Muscle of leg (tissue), 11 donors: ENCODE results near the gene TBC1D1. TPM values are rescaled to one million over a fixed set of nuclear protein-coding genes. Genes with fewer than 3 reads are reported as not detected.

Source experiments
- DNase-seq: peaks from one replicate; pipeline ENCODE4 v3.0.0; 2013
- H3K27ac ChIP-seq: one replicate; pipeline ENCODE4 v1.5.1; 2013; ENCODE audit warnings: mild to moderate bottlenecking, low read length, control low read depth
- H3K27me3 ChIP-seq: one replicate; pipeline ENCODE4 v1.6.1; 2013; ENCODE audit warnings: low read length; ENCODE audit not compliant: control insufficient read depth, insufficient read depth
- H3K36me3 ChIP-seq: one replicate; pipeline ENCODE4 v1.6.1; 2013; ENCODE audit warnings: low read length; ENCODE audit not compliant: control insufficient read depth, insufficient read depth
- H3K4me1 ChIP-seq: one replicate; pipeline ENCODE4 v1.6.1; 2013; ENCODE audit warnings: low read length; ENCODE audit not compliant: control insufficient read depth, insufficient read depth
- H3K4me3 ChIP-seq: one replicate; pipeline ENCODE4 v1.5.1; 2013; ENCODE audit warnings: low read length, control low read depth
- H3K9me3 ChIP-seq: replicated peaks from 2 replicates; pipeline ENCODE4 v1.6.1; 2013; ENCODE audit warnings: low read depth, low read length; ENCODE audit not compliant: control insufficient read depth
- WGBS: methylation state at CpG from one replicate; pipeline ENCODE4 v1.1.5; 2013; ENCODE audit warnings: missing lambda C conversion rate; ENCODE audit not compliant: insufficient coverage; 5-methylcytosine and 5-hydroxymethylcytosine counted together
- polyA plus RNA-seq, 8 donors: library from polyadenylated mRNA; unstranded; fragments of 120-200 nt; gene quantifications; one replicate each; pipeline versions ENCODE4 v1.2.1 to v1.2.3, GENCODE V29; 2013; ENCODE audit warnings: inconsistent platforms in 1 of 8, low replicate concordance in 1 of 8; ENCODE audit not compliant: insufficient read length in 8 of 8, insufficient read depth in 1 of 8
- total RNA-seq: library from RNA; stranded (reverse); fragments of 120-200 nt; gene quantifications from one replicate; pipeline ENCODE4 v1.2.4, GENCODE V29; 2013

The TBC1D1 gene
- total and polyA plus RNA-seq, 9 donors: 38.0 to 85.3 (median 55.3) TPM

DNA sequence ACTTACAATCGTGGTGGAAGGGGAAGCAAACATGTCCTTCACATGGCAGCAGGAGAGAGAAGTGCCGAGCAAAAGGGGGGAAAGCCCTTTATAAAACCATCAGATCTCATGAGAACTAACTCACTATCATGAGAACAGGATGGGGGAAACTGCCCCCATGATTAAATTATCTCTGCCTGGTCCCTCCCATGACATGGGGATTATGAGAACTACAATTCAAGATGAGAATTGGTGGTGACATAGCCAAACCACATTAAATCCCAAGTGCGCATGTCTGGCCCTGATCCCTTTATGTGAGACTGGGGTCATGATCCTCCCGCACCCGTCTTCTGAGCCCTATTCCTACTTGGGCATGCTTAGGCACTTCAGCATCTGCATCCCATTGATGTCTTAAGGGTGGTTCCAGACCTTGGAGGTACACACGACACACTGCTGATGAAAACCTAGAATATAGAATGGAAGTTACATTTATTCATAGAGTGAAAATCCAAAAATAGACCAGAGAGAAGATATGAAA lies 185.3 kb downstream of the TBC1D1 start:
- H3K4me1 ChIP-seq: peaks cover 27% of the 10 kb centered on the region
- WGBS: no CpG with 5 or more reads among the region's 6 CpGs
- peaks cover 6% of the 10 kb centered on the region for H3K36me3 ChIP-seq
- H3K27me3 ChIP-seq: no peaks in the 10 kb centered on the region
- DNase-seq: no peak
- no peaks in the 10 kb centered on the region for H3K9me3 ChIP-seq
- H3K27ac ChIP-seq: peak overlapping the region; percentile 7
- H3K4me3 ChIP-seq: no peak overlapping the region

DNA sequence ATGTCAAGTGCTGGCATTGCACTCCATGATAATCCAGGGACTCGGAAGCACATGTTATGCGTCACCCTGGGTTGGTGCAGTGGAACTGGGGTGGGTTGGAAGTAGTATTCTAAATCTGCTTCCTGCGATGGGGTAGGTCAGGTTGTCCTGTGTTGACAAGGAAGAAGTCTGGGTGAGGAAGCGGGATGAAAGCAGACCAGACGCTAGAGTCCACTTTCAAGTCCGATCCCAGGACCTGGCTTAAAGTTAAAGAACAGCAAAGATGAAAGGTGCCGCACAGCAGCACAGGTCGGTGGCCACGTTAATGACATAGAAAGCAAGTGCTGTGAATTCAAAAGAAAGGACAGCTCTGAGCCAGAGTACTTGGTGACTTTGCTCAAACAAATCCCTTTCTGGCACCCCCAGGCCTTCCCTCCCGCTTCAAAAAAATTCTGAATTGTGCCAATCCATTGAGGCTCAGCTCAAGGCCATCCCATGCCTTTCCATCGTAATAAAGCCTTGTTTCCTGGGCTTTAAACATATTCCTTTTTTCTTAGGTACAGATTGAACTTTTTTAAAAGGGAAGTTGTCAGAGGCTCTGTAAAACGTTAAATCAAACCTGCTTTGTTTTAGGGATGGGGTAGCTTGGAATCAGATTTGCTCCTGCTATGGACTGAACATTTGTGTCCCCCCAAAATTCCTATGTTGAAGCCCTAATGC lies 187.1 kb downstream of the TBC1D1 start:
- no peak for DNase-seq
- Histone ChIP-seq H3K27ac (peak overlapping the region; percentile 74), H3K36me3 (peaks cover 6% of the 10 kb centered on the region), H3K9me3 (no peaks in the 10 kb centered on the region), H3K4me1 (peaks cover 28% of the 10 kb centered on the region), H3K27me3 (no peaks in the 10 kb centered on the region), H3K4me3 (no peak overlapping the region)
- WGBS: 84% methylated on average over 10 of the region's 12 CpGs

DNA sequence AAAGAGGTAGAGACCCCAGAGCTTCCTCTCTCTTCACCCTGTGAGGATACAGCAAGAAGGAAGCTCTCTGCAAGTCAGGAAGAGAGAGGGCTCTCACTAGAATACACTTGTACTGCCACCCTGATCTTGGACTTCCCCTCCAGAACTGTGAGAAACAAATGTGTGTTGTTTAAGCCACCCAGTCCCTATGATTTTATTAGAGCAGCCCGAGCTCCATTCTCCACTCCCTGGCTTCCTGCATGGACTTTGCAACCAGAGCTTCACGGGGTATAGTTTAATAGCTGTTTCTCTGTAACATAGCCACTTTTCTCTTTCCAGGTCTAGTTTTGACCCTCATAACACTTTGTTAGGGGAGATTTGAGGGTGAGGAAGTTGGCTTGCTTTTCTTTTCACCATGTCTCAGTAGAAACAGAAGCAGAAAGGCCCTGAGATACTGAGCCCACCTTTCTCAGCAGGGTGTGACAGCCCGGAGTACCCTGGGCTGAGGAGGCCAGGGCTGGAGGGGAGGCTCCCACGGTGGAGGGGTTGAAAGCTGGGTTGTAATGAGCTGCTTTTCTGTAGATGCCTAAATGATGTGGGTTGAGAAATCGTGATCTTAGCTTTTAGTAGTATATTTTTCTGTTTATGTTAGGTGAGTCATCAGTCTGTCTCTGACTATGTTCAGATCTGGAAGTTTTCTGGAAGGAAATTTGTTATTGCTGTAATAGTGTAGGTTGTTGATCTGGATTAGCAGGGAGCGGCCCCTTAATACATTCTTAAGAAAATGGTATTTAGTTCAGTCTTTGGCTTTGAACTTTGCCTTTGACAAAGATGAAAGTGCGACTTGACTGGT lies 187.9 kb downstream of the TBC1D1 start:
- 59% methylated on average over 2 of the region's 7 CpGs for WGBS
- Histone ChIP-seq H3K27me3 (no peaks in the 10 kb centered on the region), H3K36me3 (peaks cover 4% of the 10 kb centered on the region), H3K4me3 (no peak overlapping the region), H3K4me1 (peaks cover 28% of the 10 kb centered on the region), H3K27ac (peak overlapping the region; percentile 74), H3K9me3 (no peaks in the 10 kb centered on the region)
- DNase-seq: no peak

DNA sequence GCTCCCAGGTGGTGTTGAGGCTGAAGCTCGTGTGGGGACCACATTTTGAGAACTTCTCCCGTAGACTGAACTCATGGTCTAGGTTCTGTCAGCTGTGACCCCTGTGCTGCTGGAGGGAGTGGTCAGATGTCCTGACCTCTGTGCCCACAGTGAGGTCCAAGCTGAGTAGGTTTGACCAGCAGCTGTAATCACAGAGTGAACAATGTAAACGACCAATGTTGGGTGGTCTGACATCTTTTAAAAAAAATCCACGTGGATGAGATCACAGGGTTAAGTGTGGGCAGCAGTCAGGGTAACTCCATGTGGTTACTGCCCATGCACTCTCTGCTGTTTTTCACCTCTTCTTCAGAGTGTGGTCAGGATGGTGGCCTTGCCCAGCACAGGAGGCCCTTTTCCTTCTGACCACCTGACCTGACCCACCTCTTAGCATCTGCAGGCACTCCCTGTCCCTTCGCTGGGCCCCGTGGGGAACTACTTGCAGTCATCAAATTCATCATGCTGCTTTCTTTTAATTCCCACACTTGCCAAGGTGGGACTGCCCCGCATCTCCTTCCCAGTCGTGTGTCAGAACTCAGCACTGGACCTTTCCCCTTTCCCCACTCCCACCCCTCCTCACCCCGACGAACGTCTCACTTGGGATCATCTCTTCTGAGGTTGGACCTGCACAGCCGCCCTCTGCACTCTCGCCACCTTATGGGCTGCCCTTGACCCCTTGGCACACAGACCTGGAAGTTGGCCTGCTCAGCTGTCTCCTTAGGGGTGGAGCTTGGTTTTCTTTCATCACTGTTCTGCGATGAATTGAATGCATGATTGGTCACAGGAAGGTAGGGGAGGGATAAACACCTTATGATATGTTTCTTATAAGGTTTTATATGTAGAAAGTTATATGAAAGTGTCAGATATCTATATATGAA lies 189.4 kb downstream of the TBC1D1 start:
- no peaks in the 10 kb centered on the region for H3K27me3 ChIP-seq
- peaks cover 2% of the 10 kb centered on the region for H3K36me3 ChIP-seq
- H3K27ac ChIP-seq: no peak overlapping the region
- peaks cover 37% of the 10 kb centered on the region for H3K4me1 ChIP-seq
- DNase-seq: no peak
- H3K4me3 ChIP-seq: no peak overlapping the region
- H3K9me3 ChIP-seq: no peaks in the 10 kb centered on the region
- 94% methylated on average over 8 of the region's 14 CpGs for WGBS

DNA sequence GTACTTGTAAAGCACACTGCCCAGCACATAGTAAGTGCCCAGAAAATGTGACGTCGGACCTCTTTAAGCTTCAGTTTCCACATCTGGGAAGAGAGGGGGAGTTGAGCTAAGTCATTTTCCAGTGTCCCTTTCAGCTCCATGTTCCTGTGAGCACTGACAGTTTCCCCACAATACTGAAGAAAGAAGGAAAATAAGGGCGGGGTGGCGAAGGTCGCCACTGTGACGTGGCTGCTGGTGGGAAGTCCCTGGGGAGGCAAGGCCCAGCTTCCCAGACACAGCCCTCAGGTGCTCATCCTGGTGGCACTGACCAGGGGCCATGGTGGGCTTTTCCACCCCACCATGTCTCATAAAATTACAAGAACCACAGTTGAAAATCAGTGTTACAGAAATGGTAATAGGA lies 191.1 kb downstream of the TBC1D1 start:
- Histone ChIP-seq H3K27me3 (no peaks in the 10 kb centered on the region), H3K4me3 (no peak overlapping the region), H3K4me1 (peaks cover 48% of the 10 kb centered on the region), H3K27ac (peak overlapping the region; percentile 48), H3K9me3 (no peaks in the 10 kb centered on the region), H3K36me3 (peaks cover 2% of the 10 kb centered on the region)
- no CpG with 5 or more reads among the region's 6 CpGs for WGBS
- DNase-seq: no peak

DNA sequence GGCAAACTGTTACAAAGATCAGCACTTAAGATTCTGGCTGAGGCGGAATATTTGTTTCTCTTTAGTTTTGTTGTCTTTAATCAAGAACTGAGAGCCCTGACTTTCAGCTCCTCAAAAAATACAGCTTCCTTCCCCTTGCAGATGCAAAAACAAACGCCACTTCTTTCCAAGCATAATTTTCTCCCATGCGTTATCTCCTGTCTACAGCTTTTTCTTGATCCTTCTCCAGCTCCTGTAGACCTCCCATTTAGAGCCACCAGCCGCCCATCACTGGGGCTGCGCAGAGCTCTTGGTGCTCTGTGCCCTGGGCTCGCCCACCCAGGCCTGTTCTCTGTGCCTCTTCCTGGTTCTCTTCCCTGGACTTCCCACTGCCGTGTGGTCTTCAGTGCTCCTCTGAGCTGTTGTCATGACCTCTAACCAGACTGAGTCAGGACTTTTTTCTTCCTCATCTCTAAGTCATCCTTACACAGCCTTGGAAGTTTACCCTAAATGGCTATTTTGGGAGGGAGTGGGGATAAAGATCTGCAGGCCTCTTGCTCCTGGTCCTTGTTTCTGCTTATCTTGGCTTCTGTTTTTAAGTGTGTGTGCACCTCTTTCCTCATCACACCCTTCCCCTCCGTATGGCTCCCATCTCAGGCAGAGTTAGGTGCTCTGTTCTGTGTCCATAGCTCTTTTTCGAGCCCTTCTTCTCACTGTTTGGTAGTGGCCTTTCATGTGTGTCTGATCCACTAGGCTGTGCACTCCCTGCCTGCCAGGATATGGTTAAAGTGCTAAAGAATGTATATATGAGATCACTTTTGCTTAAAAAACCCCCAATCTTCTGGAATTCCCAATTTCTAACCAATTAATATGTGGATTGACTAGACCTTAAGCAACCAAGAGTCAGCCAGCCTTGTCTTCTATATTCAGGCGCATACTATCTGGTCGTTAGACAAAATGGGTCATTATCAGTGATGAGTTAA lies 191.8 kb downstream of the TBC1D1 start:
- H3K4me1 ChIP-seq: peaks cover 49% of the 10 kb centered on the region
- 78% methylated on average over 6 of the region's 11 CpGs for WGBS

DNA sequence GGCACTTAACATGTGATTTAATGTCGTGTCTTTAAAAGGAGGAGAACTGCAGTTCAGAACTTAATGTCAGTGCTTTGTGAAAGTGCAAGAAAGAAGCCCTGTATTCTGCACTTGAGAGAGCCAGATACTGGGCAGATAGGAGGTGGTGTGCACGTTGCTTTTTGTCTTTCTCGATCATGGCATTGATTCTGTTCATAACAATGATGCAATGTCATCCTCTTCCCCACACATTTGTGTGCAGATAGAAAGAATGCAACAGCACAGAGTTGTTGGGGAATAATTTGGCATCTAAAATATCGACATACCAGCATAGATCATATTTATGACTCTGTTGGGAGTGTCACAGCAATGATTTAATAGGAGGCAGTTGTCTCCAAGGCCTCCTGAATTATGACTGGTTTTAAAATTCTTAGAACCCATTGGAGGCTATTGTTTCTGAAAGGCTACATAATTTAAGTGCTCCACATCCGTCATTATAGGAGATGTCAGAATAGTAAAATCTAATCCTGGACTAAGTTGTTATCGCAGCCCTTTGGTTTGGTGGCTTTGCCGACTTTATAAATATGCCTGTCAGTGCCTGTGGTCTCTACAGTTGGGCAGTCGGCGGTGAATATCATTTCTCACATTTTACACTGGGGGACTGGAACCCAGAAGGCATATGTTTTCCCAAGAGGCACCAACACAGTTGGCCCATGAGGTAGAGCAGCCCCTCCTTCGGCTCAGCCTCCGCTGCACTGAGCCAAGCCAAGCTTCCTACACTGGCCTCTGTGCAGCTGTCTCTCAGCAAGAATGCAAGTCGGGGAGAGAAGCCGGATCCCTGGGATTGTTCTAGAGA lies 194.2 kb downstream of the TBC1D1 start:
- Histone ChIP-seq H3K4me1 (peaks cover 43% of the 10 kb centered on the region), H3K36me3 (no peaks in the 10 kb centered on the region), H3K9me3 (no peaks in the 10 kb centered on the region), H3K27me3 (no peaks in the 10 kb centered on the region), H3K27ac (peak overlapping the region; percentile 91), H3K4me3 (no peak overlapping the region)
- peak; percentile 88 for DNase-seq
- 12% methylated on average over 3 of the region's 13 CpGs for WGBS

More for the DNA sequence above, 191.8 kb downstream of the TBC1D1 start:
- no peaks in the 10 kb centered on the region for H3K36me3 ChIP-seq
- peak; percentile 68 for DNase-seq
- no peaks in the 10 kb centered on the region for H3K27me3 ChIP-seq
- no peaks in the 10 kb centered on the region for H3K9me3 ChIP-seq
- H3K27ac ChIP-seq: no peak overlapping the region
- no peak overlapping the region for H3K4me3 ChIP-seq

DNA sequence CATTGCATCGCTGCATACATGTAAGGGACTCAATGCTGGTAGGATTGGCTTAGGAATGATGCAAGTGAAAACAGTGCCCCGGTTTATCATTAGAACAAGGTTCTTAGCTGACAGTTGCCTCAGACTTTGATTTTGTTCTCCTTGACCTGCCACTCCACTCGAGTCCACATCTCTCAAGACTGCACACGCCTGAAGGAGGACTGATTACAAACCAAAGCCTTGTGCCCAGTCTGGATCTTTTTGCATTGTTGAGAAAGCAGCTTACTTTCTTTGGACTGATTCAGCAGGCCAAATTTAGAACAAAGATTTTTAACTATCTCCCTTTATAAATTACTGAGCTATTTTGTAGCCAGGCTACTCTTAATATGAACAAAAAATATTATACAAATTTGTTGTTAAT lies 194.9 kb downstream of the TBC1D1 start:
- no peak overlapping the region for H3K4me3 ChIP-seq
- H3K9me3 ChIP-seq: no peaks in the 10 kb centered on the region
- H3K27ac ChIP-seq: peak overlapping the region; percentile 91
- H3K36me3 ChIP-seq: no peaks in the 10 kb centered on the region
- 40% methylated on average over 2 of the region's 4 CpGs for WGBS
- H3K27me3 ChIP-seq: no peaks in the 10 kb centered on the region
- H3K4me1 ChIP-seq: peaks cover 37% of the 10 kb centered on the region
- no peak for DNase-seq
